K562 treated with DMSO at 1 percent for 24 hours (cell line): ENCODE data around the gene PPOX. TPM values are rescaled to one million over a fixed set of nuclear protein-coding genes. Genes with fewer than 3 reads are reported as not detected.

ENCODE experiments used
- total RNA-seq: library from RNA; unstranded; fragments of 300-600 nt; gene quantifications from 2 replicates; pipeline ENCODE4 v1.2.3, GENCODE V29; 2022; ENCODE audit warnings: low read depth; ENCODE audit not compliant: insufficient read depth

The PPOX gene
- total RNA-seq: 43.4 and 44.1 TPM in 2 replicates

GRCh38 chr1:161165742-161166668 is at the start of gene PPOX:
PPOX (plus strand) TSS chr1:161166426; CDS start chr1:161166848, 422 bp downstream.

GRCh38 chr1:161117759-161118581 is 48.3 kb upstream of the PPOX start, which contains the start of the genes NIT1 and PFDN2:
NIT1 (plus strand) TSS chr1:161118105; CDS start chr1:161118177, 72 bp downstream.
PFDN2 (minus strand) TSS chr1:161118037; CDS start chr1:161118026, 11 bp downstream.

DNA sequence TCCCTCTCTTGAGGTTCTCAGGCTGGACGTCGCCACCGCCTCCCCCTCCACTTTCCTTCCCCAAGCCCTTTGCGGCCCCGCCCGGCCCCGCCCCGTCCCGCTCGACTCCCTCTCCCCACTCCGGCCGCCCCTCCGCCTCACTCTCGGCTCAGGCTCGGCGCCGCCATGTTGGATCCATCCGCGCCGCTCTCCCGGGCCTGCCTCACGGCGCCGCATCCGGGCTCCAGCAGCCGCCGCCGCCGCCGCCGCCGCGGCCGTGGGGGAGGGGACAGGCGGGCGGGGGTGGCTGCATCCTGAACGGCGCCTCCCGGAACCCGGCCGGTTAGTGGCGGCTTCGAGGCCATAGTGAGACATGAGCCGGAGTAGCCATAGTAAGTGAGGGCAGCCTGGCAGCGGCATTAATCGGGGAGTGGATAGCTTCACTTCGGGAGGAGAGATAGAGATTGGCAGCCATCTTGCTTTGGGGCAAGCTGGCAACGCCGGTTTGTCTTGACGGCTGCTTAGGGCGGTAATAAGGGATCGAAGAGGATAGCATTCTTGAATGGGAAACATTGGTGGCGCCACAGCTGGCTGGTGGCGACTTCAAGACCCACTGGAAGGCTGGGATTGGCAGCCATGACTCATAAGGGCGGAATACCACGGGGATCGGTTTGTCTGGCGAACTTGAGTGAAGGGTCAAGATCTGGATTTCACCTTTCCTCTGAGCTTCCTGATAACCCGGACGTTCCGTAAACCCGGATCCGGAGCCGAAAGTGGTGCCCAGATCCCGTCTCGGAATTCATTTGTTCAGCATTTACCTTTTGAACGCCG is 33.6 kb upstream of the PPOX start, which contains the start of gene DEDD:
DEDD (minus strand) TSS at position 258 of the 810 bp plus-strand sequence. CDS start 8,205 bp downstream, outside the sequence.

DNA sequence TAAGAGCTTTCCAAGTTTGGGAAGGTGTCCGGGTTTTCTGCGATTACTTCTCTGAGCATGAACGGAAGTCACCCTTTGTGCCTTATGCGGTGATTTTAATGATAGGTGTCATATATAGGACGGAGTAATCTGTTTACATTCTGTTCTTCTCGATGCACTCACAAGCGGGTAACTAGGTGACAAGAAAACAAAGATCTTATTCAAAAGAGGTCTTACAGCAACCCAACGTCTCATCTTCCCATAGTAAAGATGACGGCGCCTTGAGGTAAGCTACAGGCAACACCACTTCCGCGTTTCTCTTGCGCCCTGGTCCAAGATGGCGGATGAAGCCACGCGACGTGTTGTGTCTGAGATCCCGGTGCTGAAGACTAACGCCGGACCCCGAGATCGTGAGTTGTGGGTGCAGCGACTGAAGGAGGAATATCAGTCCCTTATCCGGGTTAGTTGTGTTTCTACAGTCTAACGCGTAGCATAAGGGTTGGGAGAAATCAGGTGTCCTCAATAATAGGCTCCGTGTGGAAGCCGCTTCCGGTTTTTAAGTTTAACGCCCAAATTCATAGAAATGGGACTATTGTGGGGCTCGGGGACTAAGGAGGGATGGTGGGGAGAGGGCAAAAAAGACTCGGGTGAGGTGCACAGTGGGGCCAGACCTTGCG is 12.4 kb upstream of the PPOX start, which contains the start of gene UFC1:
UFC1 (plus strand) TSS at position 297 of the 656 bp plus-strand sequence; CDS start at position 317, 20 bp downstream.

GRCh38 chr1:161159087-161159912 is 6.9 kb upstream of the PPOX start, which contains the start of gene USP21:
USP21 (plus strand) TSS chr1:161159500; CDS start chr1:161160641, 1,141 bp downstream.

GRCh38 chr1:161177112-161177935 is 11.1 kb downstream of the PPOX start, which contains the start of gene B4GALT3:
B4GALT3 (minus strand) TSS chr1:161177507; CDS start chr1:161176060, 1,447 bp downstream.

GRCh38 chr1:161198897-161199431 is 32.7 kb downstream of the PPOX start, which contains the start of gene ADAMTS4:
ADAMTS4 (minus strand) TSS chr1:161199054; CDS start chr1:161198627, 427 bp downstream.

DNA sequence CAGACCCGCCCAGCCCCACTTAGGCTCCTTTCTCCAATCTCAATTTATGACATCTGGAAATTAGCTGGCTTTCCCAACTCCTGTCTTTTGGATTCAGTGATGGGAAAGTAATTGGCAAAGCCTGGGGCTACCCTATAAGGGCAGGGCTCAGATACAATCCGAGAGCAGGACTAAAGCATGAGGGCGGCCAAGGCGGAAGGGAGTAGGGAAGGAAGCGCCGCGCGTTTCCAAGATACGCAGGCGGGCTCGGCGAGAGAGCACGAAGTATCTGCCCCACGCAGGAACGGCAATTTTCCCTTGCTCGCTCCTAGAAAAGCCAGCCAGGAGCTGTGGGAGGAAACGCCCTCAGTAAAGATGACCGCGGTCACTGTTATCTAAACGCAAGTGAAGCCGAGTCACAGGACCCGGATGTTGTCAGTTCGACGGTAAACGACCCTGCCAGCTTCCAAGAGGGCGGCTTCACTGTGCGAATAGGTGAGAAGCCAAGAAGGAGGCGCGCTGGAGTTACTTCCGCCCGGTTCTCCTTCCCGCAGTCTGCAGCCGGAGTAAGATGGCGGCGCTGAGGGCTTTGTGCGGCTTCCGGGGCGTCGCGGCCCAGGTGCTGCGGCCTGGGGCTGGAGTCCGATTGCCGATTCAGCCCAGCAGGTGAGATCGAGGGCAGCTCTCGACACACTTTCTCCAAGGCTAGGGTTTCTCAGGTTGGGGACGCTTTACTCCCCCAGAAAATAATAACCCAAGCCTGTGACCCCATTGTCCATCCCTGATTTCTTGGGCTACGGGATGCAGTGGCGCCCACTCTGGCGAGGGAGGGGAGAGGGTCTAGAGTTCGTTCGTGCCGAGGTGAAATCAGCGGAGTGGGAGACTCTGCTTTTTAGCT is 35.8 kb downstream of the PPOX start, which contains the start of gene NDUFS2:
NDUFS2 (plus strand) TSS at position 532 of the 877 bp plus-strand sequence; CDS start at position 551, 19 bp downstream.

GRCh38 chr1:161215076-161215475 is 48.9 kb downstream of the PPOX start, which contains the start of gene FCER1G:
FCER1G (plus strand) TSS chr1:161215295; CDS start chr1:161215322, 27 bp downstream.

Other genes starting within 250 kb of the PPOX start
- not detected in 2 replicates for gene ITLN2, start 211.6 kb upstream of the PPOX start, total RNA-seq
- 44.7 and 49.1 TPM in 2 replicates for gene F11R, start 145.3 kb upstream of the PPOX start, total RNA-seq
- gene TSTD1, start 127.5 kb upstream of the PPOX start, total RNA-seq: not detected in 2 replicates
- 61.4 and 67.8 TPM in 2 replicates for gene USF1, start 120.4 kb upstream of the PPOX start, total RNA-seq
- gene ARHGAP30, start 96.5 kb upstream of the PPOX start, total RNA-seq: 0.14 and 0.21 TPM in 2 replicates
- not detected in 2 replicates for gene NECTIN4, start 76.9 kb upstream of the PPOX start, total RNA-seq
- gene KLHDC9, start 68.1 kb upstream of the PPOX start, total RNA-seq: not detected in 2 replicates
- gene PFDN2, start 48.4 kb upstream of the PPOX start, total RNA-seq: 154 and 160 TPM in 2 replicates
- 44.0 and 47.1 TPM in 2 replicates for gene NIT1, start 48.3 kb upstream of the PPOX start, total RNA-seq
- 37.3 and 40.2 TPM in 2 replicates for gene DEDD, start 33.8 kb upstream of the PPOX start, total RNA-seq
- 79.8 and 89.5 TPM in 2 replicates for gene UFC1, start 12.4 kb upstream of the PPOX start, total RNA-seq
- 19.6 and 23.4 TPM in 2 replicates for gene USP21, start 6.9 kb upstream of the PPOX start, total RNA-seq
- 77.4 and 78.2 TPM in 2 replicates for gene B4GALT3, start 11.1 kb downstream of the PPOX start, total RNA-seq
- 1.3 and 2.1 TPM in 2 replicates for gene ADAMTS4, start 32.6 kb downstream of the PPOX start, total RNA-seq
- gene NDUFS2, start 35.9 kb downstream of the PPOX start, total RNA-seq: 86.9 and 97.5 TPM in 2 replicates
- gene FCER1G, start 48.9 kb downstream of the PPOX start, total RNA-seq: 2.4 TPM in 1 of 2 replicates, not detected in the other
- not detected in 2 replicates for gene APOA2, start 57.2 kb downstream of the PPOX start, total RNA-seq
- 18.4 and 18.8 TPM in 2 replicates for gene TOMM40L, start 59.6 kb downstream of the PPOX start, total RNA-seq
- 0.82 and 0.86 TPM in 2 replicates for gene NR1I3, start 71.8 kb downstream of the PPOX start, total RNA-seq
- gene PCP4L1, start 92.3 kb downstream of the PPOX start, total RNA-seq: not detected in 2 replicates
- gene MPZ, start 143.5 kb downstream of the PPOX start, total RNA-seq: 6.4 and 6.8 TPM in 2 replicates
- gene SDHC, start 148.0 kb downstream of the PPOX start, total RNA-seq: 132 and 172 TPM in 2 replicates
- not detected in 2 replicates for gene CFAP126, start 201.4 kb downstream of the PPOX start, total RNA-seq